HG03558 (cell line): Measurements from ENCODE around the gene ARF1.

Experiments
- ATAC-seq: cut with Tn5 transposase; IDR thresholded peaks from one replicate; pipeline ENCODE4 v1.9.1; 2021; ENCODE audit warnings: moderate number of reproducible peaks; ENCODE audit not compliant: unreplicated experiment; ENCODE audit errors: extremely low read depth

Gene ARF1

GRCh38 chr1:228048659-228049298 is 33.7 kb upstream of the ARF1 start:
- no peak for ATAC-seq

- no peak for ATAC-seq
Observed at GRCh38 chr1:228050571-228051231, 31.8 kb upstream of the ARF1 start.

GRCh38 chr1:228058172-228058948 is 24.1 kb upstream of the ARF1 start:
- no peak for ATAC-seq

- no peak for ATAC-seq
Observed at GRCh38 chr1:228058949-228059633, 23.4 kb upstream of the ARF1 start.

GRCh38 chr1:228059634-228060457 is 22.7 kb upstream of the ARF1 start:
- no peak for ATAC-seq

- ATAC-seq, result no peak
Observed at GRCh38 chr1:228060458-228061190, 21.9 kb upstream of the ARF1 start.

- ATAC-seq, result no peak
Observed at GRCh38 chr1:228061411-228062084, 21.0 kb upstream of the ARF1 start.

GRCh38 chr1:228062085-228062791 is 20.3 kb upstream of the ARF1 start:
- no peak for ATAC-seq

GRCh38 chr1:228062812-228063211 is 19.7 kb upstream of the ARF1 start:
- no peak for ATAC-seq

GRCh38 chr1:228063251-228064191 is 19.0 kb upstream of the ARF1 start:
- no peak for ATAC-seq

GRCh38 chr1:228064296-228064695 is 18.2 kb upstream of the ARF1 start:
- no peak for ATAC-seq

- ATAC-seq, result no peak
Observed at GRCh38 chr1:228064741-228065542, 17.6 kb upstream of the ARF1 start.

GRCh38 chr1:228065543-228066347 is 16.8 kb upstream of the ARF1 start:
- ATAC-seq, result no peak

- no peak for ATAC-seq
Observed at GRCh38 chr1:228066416-228066815, 16.1 kb upstream of the ARF1 start.

GRCh38 chr1:228066891-228067654 is 15.4 kb upstream of the ARF1 start:
- ATAC-seq, result no peak
